Measurements from ENCODE around the gene PPP2R2B. TPM values are rescaled to one million over a fixed set of nuclear protein-coding genes. Genes with fewer than 3 reads are reported as not detected.

The PPP2R2B gene
- total and polyA plus RNA-seq, 7 experiments from 2014 or later, result 0.15 to 14.1 (median 0.58) TPM

GRCh38 chr5:146721073-146721815 lies 157.3 kb downstream of the PPP2R2B start:
- ATAC-seq (no peak), DNase-seq (no peak)
- peaks cover 0 to 5% (median 0%) of the 10 kb centered on the region in 5 donors for H3K27me3 Mint-ChIP-seq
- H3K9me3 Mint-ChIP-seq, result peaks cover 0 to 5% (median 0%) of the 10 kb centered on the region in 11 donors
- Histone ChIP-seq H3K4me3 (ENCODE audit: low read length) (no peak overlapping the region), H3K27me3 (ENCODE audit: control insufficient read depth in 2 of 2, insufficient read depth in 2 of 2, low read length in 2 of 2) (no peaks in the 10 kb centered on the region), H3K9me3 (ENCODE audit: control insufficient read depth in 2 of 3, low read length in 3 of 3) (no peaks in the 10 kb centered on the region), H3K36me3 (ENCODE audit: control insufficient read depth in 2 of 3, insufficient read depth in 3 of 3, low read length in 3 of 3) (no peaks in the 10 kb centered on the region), H3K27ac (ENCODE audit: low read depth, low read length) (no peak overlapping the region), H3K4me1 (ENCODE audit: control insufficient read depth in 2 of 2, insufficient read depth in 2 of 2, low read length in 2 of 2) (no peaks in the 10 kb centered on the region)
- H3K36me3 Mint-ChIP-seq, result peaks cover 0 to 4% (median 0%) of the 10 kb centered on the region in 5 donors
- POLR2A ChIA-PET, result no interaction called here
- no peak overlapping the region for H3K27ac Mint-ChIP-seq
- H3K4me3 Mint-ChIP-seq, result no peak overlapping the region
- H3K4me1 Mint-ChIP-seq, result no peaks in the 10 kb centered on the region
- CTCF ChIA-PET, result no interaction called here
- intact Hi-C loops (cut with micrococcal nuclease), result no loop called here

DNA sequence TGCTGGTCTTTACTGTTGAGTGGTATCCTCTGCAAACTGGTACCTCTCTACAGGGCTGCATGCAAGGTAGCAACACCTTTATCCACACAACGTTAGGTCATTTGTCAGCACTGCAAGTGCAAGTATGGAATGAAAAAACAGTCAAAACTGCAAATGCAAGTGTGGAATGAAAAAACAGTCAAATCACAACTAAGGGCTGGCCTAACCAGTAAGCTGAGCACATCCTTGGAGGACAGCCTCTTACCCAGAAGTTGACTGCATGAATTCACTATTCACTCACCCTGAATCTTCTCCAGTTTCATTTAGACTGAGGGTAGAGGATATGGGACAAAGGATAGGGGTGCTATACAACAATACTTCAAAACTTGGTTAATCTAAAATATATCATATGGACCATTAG lies 158.4 kb downstream of the PPP2R2B start:
- DNase-seq, result no peak
- no peak overlapping the region for H3K27ac ChIP-seq (ENCODE audit: low read depth, low read length)
- Mint-ChIP-seq H3K4me1 (no peaks in the 10 kb centered on the region), H3K9me3 (peaks cover 0 to 5% (median 0%) of the 10 kb centered on the region in 11 donors), H3K27ac (no peak overlapping the region), H3K4me3 (no peak overlapping the region), H3K27me3 (peaks cover 0 to 5% (median 0%) of the 10 kb centered on the region in 5 donors), H3K36me3 (peaks cover 0 to 4% (median 0%) of the 10 kb centered on the region in 5 donors)
- H3K36me3 ChIP-seq (ENCODE audit: control insufficient read depth in 2 of 3, insufficient read depth in 3 of 3, low read length in 3 of 3), result no peaks in the 10 kb centered on the region
- ATAC-seq, result no peak
- H3K4me3 ChIP-seq (ENCODE audit: low read length), result no peak overlapping the region
- POLR2A ChIA-PET, result no interaction called here
- H3K9me3 ChIP-seq (ENCODE audit: control insufficient read depth in 2 of 3, low read length in 3 of 3), result no peaks in the 10 kb centered on the region
- CTCF ChIA-PET, result no interaction called here
- no peaks in the 10 kb centered on the region for H3K4me1 ChIP-seq (ENCODE audit: control insufficient read depth in 2 of 2, insufficient read depth in 2 of 2, low read length in 2 of 2)
- intact Hi-C loops (cut with micrococcal nuclease), result no loop called here
- H3K27me3 ChIP-seq (ENCODE audit: control insufficient read depth in 2 of 2, insufficient read depth in 2 of 2, low read length in 2 of 2), result no peaks in the 10 kb centered on the region

GRCh38 chr5:146719179-146719578 lies 159.4 kb downstream of the PPP2R2B start:
- ATAC-seq (no peak), DNase-seq (no peak)
- Mint-ChIP-seq H3K4me3 (no peak overlapping the region), H3K4me1 (no peaks in the 10 kb centered on the region), H3K9me3 (peaks cover 0 to 5% (median 0%) of the 10 kb centered on the region in 11 donors), H3K27me3 (peaks cover 0 to 5% (median 0%) of the 10 kb centered on the region in 5 donors), H3K36me3 (peaks cover 0 to 4% (median 0%) of the 10 kb centered on the region in 5 donors), H3K27ac (no peak overlapping the region)
- no peaks in the 10 kb centered on the region for H3K4me1 ChIP-seq (ENCODE audit: control insufficient read depth in 2 of 2, insufficient read depth in 2 of 2, low read length in 2 of 2)
- no peak overlapping the region for H3K27ac ChIP-seq (ENCODE audit: low read depth, low read length)
- ChIA-PET POLR2A (no interaction called here), CTCF (no interaction called here)
- no peaks in the 10 kb centered on the region for H3K27me3 ChIP-seq (ENCODE audit: control insufficient read depth in 2 of 2, insufficient read depth in 2 of 2, low read length in 2 of 2)
- H3K36me3 ChIP-seq (ENCODE audit: control insufficient read depth in 2 of 3, insufficient read depth in 3 of 3, low read length in 3 of 3), result no peaks in the 10 kb centered on the region
- H3K9me3 ChIP-seq (ENCODE audit: control insufficient read depth in 2 of 3, low read length in 3 of 3), result no peaks in the 10 kb centered on the region
- no peak overlapping the region for H3K4me3 ChIP-seq (ENCODE audit: low read length)
- intact Hi-C loops (cut with micrococcal nuclease), result no loop called here

GRCh38 chr5:146718609-146719008 lies 159.9 kb downstream of the PPP2R2B start:
- H3K4me1 ChIP-seq (ENCODE audit: control insufficient read depth in 2 of 2, insufficient read depth in 2 of 2, low read length in 2 of 2), result no peaks in the 10 kb centered on the region
- Mint-ChIP-seq H3K27me3 (peaks cover 0 to 5% (median 0%) of the 10 kb centered on the region in 5 donors), H3K36me3 (peaks cover 0 to 2% (median 0%) of the 10 kb centered on the region in 5 donors), H3K27ac (no peak overlapping the region), H3K4me3 (no peak overlapping the region), H3K9me3 (peaks cover 0 to 2% (median 0%) of the 10 kb centered on the region in 11 donors), H3K4me1 (no peaks in the 10 kb centered on the region)
- no peaks in the 10 kb centered on the region for H3K27me3 ChIP-seq (ENCODE audit: control insufficient read depth in 2 of 2, insufficient read depth in 2 of 2, low read length in 2 of 2)
- no peak overlapping the region for H3K4me3 ChIP-seq (ENCODE audit: low read length)
- intact Hi-C loops (cut with micrococcal nuclease), result no loop called here
- H3K36me3 ChIP-seq (ENCODE audit: control insufficient read depth in 2 of 3, insufficient read depth in 3 of 3, low read length in 3 of 3), result no peaks in the 10 kb centered on the region
- no peak for ATAC-seq
- no peak for DNase-seq
- no peaks in the 10 kb centered on the region for H3K9me3 ChIP-seq (ENCODE audit: control insufficient read depth in 2 of 3, low read length in 3 of 3)
- CTCF ChIA-PET, result no interaction called here
- H3K27ac ChIP-seq (ENCODE audit: low read depth, low read length), result no peak overlapping the region
- POLR2A ChIA-PET, result no interaction called here

- Histone ChIP-seq H3K4me1 (ENCODE audit: control insufficient read depth in 2 of 2, insufficient read depth in 2 of 2, low read length in 2 of 2) (no peaks in the 10 kb centered on the region), H3K9me3 (ENCODE audit: control insufficient read depth in 2 of 3, low read length in 3 of 3) (no peaks in the 10 kb centered on the region), H3K4me3 (ENCODE audit: low read length) (no peak overlapping the region), H3K36me3 (ENCODE audit: control insufficient read depth in 2 of 3, insufficient read depth in 3 of 3, low read length in 3 of 3) (no peaks in the 10 kb centered on the region), H3K27me3 (ENCODE audit: control insufficient read depth in 2 of 2, insufficient read depth in 2 of 2, low read length in 2 of 2) (no peaks in the 10 kb centered on the region), H3K27ac (ENCODE audit: low read depth, low read length) (no peak overlapping the region)
- Mint-ChIP-seq H3K27me3 (peaks cover 0 to 5% (median 0%) of the 10 kb centered on the region in 5 donors), H3K4me3 (no peak overlapping the region), H3K27ac (no peak overlapping the region), H3K4me1 (no peaks in the 10 kb centered on the region), H3K36me3 (no peaks in the 10 kb centered on the region), H3K9me3 (no peaks in the 10 kb centered on the region)
- no peak for ATAC-seq
- intact Hi-C loops (cut with micrococcal nuclease), result no loop called here
- ChIA-PET POLR2A (no interaction called here), CTCF (no interaction called here)
- DNase-seq, result no peak
These were observed 160.6 kb downstream of the PPP2R2B start for GRCh38 chr5:146717951-146718350.

- Mint-ChIP-seq H3K27me3 (peaks cover 0 to 5% (median 0%) of the 10 kb centered on the region in 5 donors), H3K4me1 (no peaks in the 10 kb centered on the region), H3K4me3 (no peak overlapping the region), H3K9me3 (no peaks in the 10 kb centered on the region), H3K27ac (no peak overlapping the region), H3K36me3 (no peaks in the 10 kb centered on the region)
- H3K9me3 ChIP-seq (ENCODE audit: control insufficient read depth in 2 of 3, low read length in 3 of 3), result no peaks in the 10 kb centered on the region
- H3K36me3 ChIP-seq (ENCODE audit: control insufficient read depth in 2 of 3, insufficient read depth in 3 of 3, low read length in 3 of 3), result no peaks in the 10 kb centered on the region
- DNase-seq, result no peak
- intact Hi-C loops (cut with micrococcal nuclease), result no loop called here
- POLR2A ChIA-PET, result no interaction called here
- H3K4me3 ChIP-seq (ENCODE audit: low read length), result no peak overlapping the region
- ATAC-seq, result no peak
- H3K27me3 ChIP-seq (ENCODE audit: control insufficient read depth in 2 of 2, insufficient read depth in 2 of 2, low read length in 2 of 2), result no peaks in the 10 kb centered on the region
- H3K4me1 ChIP-seq (ENCODE audit: control insufficient read depth in 2 of 2, insufficient read depth in 2 of 2, low read length in 2 of 2), result no peaks in the 10 kb centered on the region
- H3K27ac ChIP-seq (ENCODE audit: low read depth, low read length), result no peak overlapping the region
- CTCF ChIA-PET, result no interaction called here
These were observed 161.9 kb downstream of the PPP2R2B start for GRCh38 chr5:146716636-146717035.

DNA sequence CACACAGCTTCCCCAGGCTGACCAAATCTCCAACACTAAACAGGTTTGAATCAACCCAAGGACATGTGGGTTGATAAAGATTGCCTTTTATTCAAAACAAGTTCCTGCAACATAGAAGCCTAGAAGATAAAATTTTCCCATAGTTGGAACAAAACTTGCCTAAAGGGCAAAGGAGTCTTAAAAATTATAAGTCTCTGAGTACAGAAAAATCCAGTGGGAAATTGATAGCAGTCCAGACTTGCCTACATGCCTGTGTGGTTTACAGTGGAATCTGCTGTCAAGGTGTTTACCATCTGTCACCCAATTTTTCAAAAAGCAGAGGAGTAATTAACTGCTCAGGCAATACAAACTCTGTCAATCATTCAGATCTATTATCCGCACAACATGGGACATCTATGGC lies 168.2 kb downstream of the PPP2R2B start:
- H3K4me1 Mint-ChIP-seq, result peaks cover 0 to 4% (median 0%) of the 10 kb centered on the region in 7 donors
- ATAC-seq (no peak), DNase-seq (no peak)
- no peak overlapping the region for H3K4me3 ChIP-seq (ENCODE audit: low read length)
- ChIA-PET POLR2A (no interaction called here), CTCF (no interaction called here)
- H3K27me3 ChIP-seq (ENCODE audit: control insufficient read depth in 2 of 2, insufficient read depth in 2 of 2, low read length in 2 of 2), result no peaks in the 10 kb centered on the region
- peaks cover 0 to 6% (median 0%) of the 10 kb centered on the region in 11 donors for H3K9me3 Mint-ChIP-seq
- no peaks in the 10 kb centered on the region for H3K4me1 ChIP-seq (ENCODE audit: control insufficient read depth in 2 of 2, insufficient read depth in 2 of 2, low read length in 2 of 2)
- H3K36me3 Mint-ChIP-seq, result no peaks in the 10 kb centered on the region
- intact Hi-C loops (cut with micrococcal nuclease), result no loop called here
- H3K9me3 ChIP-seq (ENCODE audit: control insufficient read depth in 2 of 3, low read length in 3 of 3), result no peaks in the 10 kb centered on the region
- H3K27ac ChIP-seq (ENCODE audit: low read depth, low read length), result no peak overlapping the region
- H3K4me3 Mint-ChIP-seq, result no peak overlapping the region
- H3K27me3 Mint-ChIP-seq, result peaks cover 0 to 2% (median 0%) of the 10 kb centered on the region in 5 donors
- no peaks in the 10 kb centered on the region for H3K36me3 ChIP-seq (ENCODE audit: control insufficient read depth in 2 of 3, insufficient read depth in 3 of 3, low read length in 3 of 3)
- no peak overlapping the region for H3K27ac Mint-ChIP-seq
